Endothelial cell of umbilical vein (primary cell): ENCODE data around the gene WRAP73. TPM values are rescaled to one million over a fixed set of nuclear protein-coding genes. Genes with fewer than 3 reads are reported as not detected.

Experiments used
- BruUV-seq: library from RNA; stranded (reverse); fragments of 400-500 nt; replicated peaks from 2 replicates; lab custom pipeline; 2021; lab: Mats Ljungman, UMichigan
- CTCF ChIA-PET: fragments of 300-600, 350-600 bp; sonication (Branson Sonifier 250); formaldehyde crosslinking; loops from one replicate; lab custom pipeline; 2021; ENCODE audit warnings: antibody characterized with exemption, inconsistent platforms; lab: Charles Lee
- POLR2A ChIA-PET: fragments of 300-600, 350-600 bp; sonication (Branson Sonifier 250); formaldehyde crosslinking; loops from one replicate; lab custom pipeline; 2021; ENCODE audit warnings: antibody characterized with exemption, inconsistent platforms; lab: Charles Lee
- DNase-seq: peaks from one replicate; pipeline ENCODE4 v3.0.0-alpha.2; 2011; ENCODE audit warnings: low read depth, low spot score
- FAIRE-seq: peaks from 2 replicates; lab custom pipeline; 2011; peaks lifted over from hg19 to GRCh38; lab: Jason Lieb, UNC
- H2AFZ ChIP-seq: 2 replicates; pipeline ENCODE4 v1.6.0; 2012; ENCODE audit warnings: low read depth, low read length, control low read depth, inconsistent platforms
- H3K27ac ChIP-seq: 2 replicates; pipeline ENCODE4 v1.5.1; 2011; ENCODE audit warnings: low read depth, mild to moderate bottlenecking, control low read depth, low read length, moderate library complexity; ENCODE audit not compliant: insufficient read depth
- H3K27me3 ChIP-seq, 2 experiments: 2 replicates each; pipeline versions ENCODE4 v1.6.0 to v1.6.1; 2011; ENCODE audit warnings: low read length in 2 of 2, mixed read lengths in 1 of 2; ENCODE audit not compliant: control insufficient read depth in 2 of 2, insufficient read depth in 2 of 2
- H3K36me3 ChIP-seq, 2 experiments: 2 replicates in 1 of 2; 3 replicates in 1 of 2; pipeline ENCODE4 v1.5.1; 2011; ENCODE audit warnings: low read length in 2 of 2, mild to moderate bottlenecking in 1 of 2, moderate library complexity in 1 of 2; ENCODE audit not compliant: control insufficient read depth in 2 of 2, insufficient read depth in 2 of 2; ENCODE audit errors: extremely low read depth in 1 of 2
- H3K4me1 ChIP-seq: 3 replicates; pipeline ENCODE4 v1.5.1; 2011; ENCODE audit warnings: mild to moderate bottlenecking, low read length; ENCODE audit not compliant: control insufficient read depth, insufficient read depth; ENCODE audit errors: extremely low read depth
- H3K4me2 ChIP-seq: 2 replicates; pipeline ENCODE4 v1.6.1; 2011; ENCODE audit warnings: low read length, control low read depth, mixed read lengths; ENCODE audit not compliant: insufficient read depth
- H3K4me3 ChIP-seq, 3 experiments: fragments of 200-600 bp in 1 of 3; sonication (generic), shearing (Covaris generic) in 1 of 3; replicated peaks in 1 of 3; 2 replicates each; pipeline ENCODE4 v1.5.1; 2011 to 2016; ENCODE audit warnings: control low read depth in 3 of 3, low read length in 3 of 3, mild to moderate bottlenecking in 2 of 3, inconsistent platforms in 1 of 3, low read depth in 1 of 3, moderate library complexity in 1 of 3; ENCODE audit not compliant: insufficient read depth in 1 of 3
- H3K79me2 ChIP-seq: 2 replicates; pipeline ENCODE4 v1.6.0; 2012; ENCODE audit warnings: low read length, inconsistent platforms; ENCODE audit not compliant: control insufficient read depth, insufficient read depth
- H3K9ac ChIP-seq: replicated peaks from 2 replicates; pipeline ENCODE3; 2011; ENCODE audit warnings: low read length, control low read depth; ENCODE audit not compliant: insufficient read depth; ENCODE audit errors: extremely low read depth
- H3K9me1 ChIP-seq: replicated peaks from 3 replicates; pipeline ENCODE4 v1.6.0; 2011; ENCODE audit warnings: mild to moderate bottlenecking, low read length; ENCODE audit not compliant: control insufficient read depth, insufficient read depth; ENCODE audit errors: extremely low read depth
- H3K9me3 ChIP-seq: replicated peaks from 2 replicates; pipeline ENCODE4 v1.5.1; 2012; ENCODE audit warnings: low read length, inconsistent platforms; ENCODE audit not compliant: control insufficient read depth, insufficient read depth
- H4K20me1 ChIP-seq: replicated peaks from 2 replicates; pipeline ENCODE3; 2011; ENCODE audit warnings: mild to moderate bottlenecking, low read length; ENCODE audit not compliant: control insufficient read depth, insufficient read depth; ENCODE audit errors: extremely low read depth
- CTCF ChIP-seq, 2 donors: IDR thresholded peaks; 1 replicate in 1 of 2; 2 replicates in 1 of 2; pipeline ENCODE4 v1.5.1; 2011; ENCODE audit warnings: low read length in 2 of 2, mild to moderate bottlenecking in 2 of 2, moderate library complexity in 2 of 2, control low read depth in 1 of 2, inconsistent platforms in 1 of 2, low read depth in 1 of 2; ENCODE audit not compliant: insufficient read depth in 1 of 2; ENCODE audit errors: extremely low read depth in 1 of 2
- EZH2 ChIP-seq: IDR thresholded peaks from 2 replicates; pipeline ENCODE4 v1.6.1; 2012; ENCODE audit warnings: borderline replicate concordance, low read depth, mild to moderate bottlenecking, moderate library complexity, low read length, inconsistent platforms; ENCODE audit not compliant: severe bottlenecking
- FOS ChIP-seq: IDR thresholded peaks from 2 replicates; pipeline ENCODE4 v1.6.1; 2011; ENCODE audit warnings: mild to moderate bottlenecking, low read length, moderate library complexity, borderline replicate concordance; ENCODE audit not compliant: insufficient read depth
- GATA2 ChIP-seq: IDR thresholded peaks from 2 replicates; pipeline ENCODE4 v1.7.0; 2011; ENCODE audit warnings: low read depth, mild to moderate bottlenecking, moderate library complexity, mixed read lengths, low read length; ENCODE audit not compliant: insufficient read length, insufficient read depth
- JUN ChIP-seq: IDR thresholded peaks from 2 replicates; pipeline ENCODE4 v1.6.1; 2011; ENCODE audit warnings: borderline replicate concordance, low read depth; ENCODE audit not compliant: insufficient read length, insufficient read depth
- MAX ChIP-seq: IDR thresholded peaks from 2 replicates; pipeline ENCODE4 v1.6.1; 2011; ENCODE audit not compliant: insufficient read depth, insufficient read length
- MYC ChIP-seq: IDR thresholded peaks from one replicate; pipeline ENCODE4 v1.6.1; 2011; ENCODE audit warnings: mild to moderate bottlenecking, low read depth, low read length
- POLR2A ChIP-seq: IDR thresholded peaks from 2 replicates; pipeline ENCODE4 v1.6.1; 2012; ENCODE audit warnings: low read depth, mild to moderate bottlenecking, control low read depth, low read length
- POLR2AphosphoS5 ChIP-seq: IDR thresholded peaks from 2 replicates; pipeline ENCODE4 v1.6.1; 2012; ENCODE audit warnings: low read depth, mild to moderate bottlenecking, control low read depth, low read length, moderate library complexity; ENCODE audit not compliant: insufficient read depth
- dilution Hi-C: fragments of 300-500 bp; cut with MboI; formaldehyde crosslinking; loops from one replicate; pipeline ENCODE4 v1.15.0; 2019; ENCODE audit warnings: low sequenced_read_pairs; ENCODE audit not compliant: extremely low pct_ligation_motif_present
- intact Hi-C: fragments of 100-400 bp; cut with micrococcal nuclease; formaldehyde crosslinking; loops from one replicate; pipeline ENCODE4 v1.10.0; 2022
- polyA plus RNA-seq, 4 experiments: library from polyadenylated mRNA; depleted of rRNA in 3 of 4; stranded (reverse) in 3 of 4; unstranded in 1 of 4; fragments of >200 nt; gene quantifications; 2 replicates each; pipeline versions ENCODE4 v1.2.1 to v1.2.3, GENCODE V29; 2011 to 2012; ENCODE audit warnings: missing spikeins in 1 of 4
- total RNA-seq: library from RNA; stranded (reverse); gene quantifications from 2 replicates; pipeline ENCODE4 v1.2.3, GENCODE V29; 2021

The WRAP73 gene
- total and polyA plus RNA-seq, 2 donors (not counting 3 experiments of a cell fraction or from before 2014, with no cell fraction given) = 23.0 to 50.7 TPM

- no TSS peak for BruUV-seq
- Histone ChIP-seq H3K9me1 (no peaks in the 10 kb centered on the region), H3K4me3 (no peak overlapping the region), H3K27ac (no peak overlapping the region), H3K27me3 (no peaks in the 10 kb centered on the region), H3K9me3 (no peaks in the 10 kb centered on the region), H3K9ac (no peak overlapping the region), H3K4me2 (no peak overlapping the region), H3K4me1 (peaks cover 23% of the 10 kb centered on the region), H3K79me2 (no peaks in the 10 kb centered on the region), H2AFZ (no peak overlapping the region), H3K36me3 (no peaks in the 10 kb centered on the region), H4K20me1 (no peaks in the 10 kb centered on the region)
- no peak for DNase-seq
- intact Hi-C loops = no loop called here
- POLR2A ChIA-PET = no interaction called here
- dilution Hi-C loops = no loop called here
- CTCF ChIA-PET = interaction anchor here (1.5 to 1.9 kb wide), 2 partner anchors 24 to 104 kb away, joined by 3 to 10 read pairs; no protein-coding TSS in a partner anchor
- FAIRE-seq = no peak
- TF ChIP-seq CTCF (IDR thresholded peaks at IDR 0.05; ENCODE audit: extremely low read depth in 1 of 2, insufficient read depth in 1 of 2, low read depth in 1 of 2, low read length in 2 of 2) (no peak), GATA2 (no peak), POLR2A (no peak), POLR2AphosphoS5 (no peak), FOS (no peak), EZH2 (no peak), JUN (no peak), MYC (no peak), MAX (no peak)
Observed at GRCh38 chr1:3594706-3595377, 55.1 kb downstream of the WRAP73 start.
